GM18526 (cell line): ENCODE data around the gene PON3.

Experiments
- POLR2A ChIP-seq: IDR thresholded peaks from 3 replicates; pipeline ENCODE4 v1.6.1; 2011; ENCODE audit not compliant: insufficient read length; ENCODE audit errors: extremely low read depth

The PON3 gene

GRCh38 chr7:95327356-95327755, 68.8 kb downstream of the PON3 start:
- TF ChIP-seq POLR2A = no peak

- no peak for TF ChIP-seq POLR2A
Measured at GRCh38 chr7:95324431-95324830, 71.7 kb downstream of the PON3 start, which contains the start of gene PON1. PON1 (minus strand) TSS chr7:95324532; CDS start chr7:95324475, 57 bp downstream.

- TF ChIP-seq POLR2A = no peak
Measured at GRCh38 chr7:95323410-95324129, 72.6 kb downstream of the PON3 start.

GRCh38 chr7:95322854-95323253, 73.3 kb downstream of the PON3 start:
- TF ChIP-seq POLR2A = no peak

- no peak for TF ChIP-seq POLR2A
Measured at GRCh38 chr7:95322396-95322795, 73.8 kb downstream of the PON3 start.

- TF ChIP-seq POLR2A = no peak
Measured at GRCh38 chr7:95321720-95322119, 74.5 kb downstream of the PON3 start.

GRCh38 chr7:95320651-95321050, 75.5 kb downstream of the PON3 start:
- no peak for TF ChIP-seq POLR2A

- TF ChIP-seq POLR2A = no peak
Measured at GRCh38 chr7:95319570-95319969, 76.6 kb downstream of the PON3 start.

GRCh38 chr7:95318501-95319100, 77.6 kb downstream of the PON3 start:
- no peak for TF ChIP-seq POLR2A

GRCh38 chr7:95317966-95318365, 78.2 kb downstream of the PON3 start:
- no peak for TF ChIP-seq POLR2A

- TF ChIP-seq POLR2A = no peak
Measured at GRCh38 chr7:95317546-95317945, 78.6 kb downstream of the PON3 start.

- TF ChIP-seq POLR2A = no peak
Measured at GRCh38 chr7:95316588-95316987, 79.6 kb downstream of the PON3 start.

GRCh38 chr7:95312561-95312960, 83.6 kb downstream of the PON3 start:
- no peak for TF ChIP-seq POLR2A

- no peak for TF ChIP-seq POLR2A
Measured at GRCh38 chr7:95311389-95311788, 84.8 kb downstream of the PON3 start.

GRCh38 chr7:95309951-95310350, 86.2 kb downstream of the PON3 start:
- TF ChIP-seq POLR2A = no peak
